B cell (primary cell): ENCODE data around the gene BIVM.

Experiments used
- CTCF ChIP-seq: fragments of 200-600 bp; IDR thresholded peaks from one replicate; pipeline ENCODE4 v1.8.0; 2022; ENCODE audit warnings: antibody characterized with exemption, mild to moderate bottlenecking
- EZH2 ChIP-seq: IDR thresholded peaks from 2 replicates; pipeline ENCODE4 v1.6.1; 2012; ENCODE audit warnings: borderline replicate concordance, low read depth, mild to moderate bottlenecking, moderate library complexity, low read length; ENCODE audit not compliant: insufficient read depth, poor library complexity, severe bottlenecking

GRCh38 chr13:102800145-102801041, 1.5 kb downstream of the BIVM start:
- TF ChIP-seq CTCF: peak; percentile 66
- no peak for TF ChIP-seq EZH2
